Activated CD4-positive, CD25-positive, alpha-beta regulatory T cell treated with anti-CD3 and anti-CD28 coated beads, Interleukin-2, amount 50 U/mL, for 24 hours (primary cell): Measurements from ENCODE around the gene C18orf63.

ENCODE experiments used
- ATAC-seq, 2 donors: fragments of 150-1000 bp; cut with Tn5 transposase; one replicate each; pipeline ENCODE4 v1.10.0; 2021; ENCODE audit warnings: mild to moderate bottlenecking in 1 of 2, moderate library complexity in 1 of 2

Gene C18orf63

DNA sequence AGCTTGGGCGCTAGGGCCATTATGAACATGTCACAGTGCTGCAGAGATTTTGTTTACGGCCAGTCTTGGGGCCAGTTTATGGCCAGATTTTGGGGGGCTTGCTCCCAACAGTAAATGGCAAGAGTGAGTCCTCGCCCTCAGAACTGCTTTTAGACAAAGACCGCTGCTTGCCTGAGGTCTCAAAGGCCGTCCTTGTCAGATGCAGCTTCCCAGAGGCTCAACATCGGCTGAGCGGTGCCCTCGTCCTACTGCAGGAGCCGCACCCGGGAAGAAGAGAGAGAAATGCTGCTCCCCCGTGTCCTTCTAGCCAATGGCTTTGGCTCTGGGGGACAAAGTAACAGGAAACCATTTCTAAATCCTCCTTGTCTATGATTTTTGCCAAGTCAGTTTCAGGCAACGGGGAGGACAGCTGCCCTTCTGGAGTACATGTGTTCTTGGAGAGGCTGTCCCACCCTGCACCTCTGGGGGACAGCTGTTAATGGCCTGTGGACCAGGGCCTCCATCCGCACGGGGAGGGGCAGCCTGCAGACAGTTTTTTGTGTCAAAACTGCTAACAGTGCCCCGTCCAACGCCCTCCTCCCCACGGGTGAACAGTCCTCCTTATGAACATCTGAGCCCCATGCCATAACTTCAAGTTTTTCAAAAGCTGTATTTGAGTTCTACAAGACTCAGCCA, 66.1 kb downstream of the C18orf63 start:
- ATAC-seq = no peak

DNA sequence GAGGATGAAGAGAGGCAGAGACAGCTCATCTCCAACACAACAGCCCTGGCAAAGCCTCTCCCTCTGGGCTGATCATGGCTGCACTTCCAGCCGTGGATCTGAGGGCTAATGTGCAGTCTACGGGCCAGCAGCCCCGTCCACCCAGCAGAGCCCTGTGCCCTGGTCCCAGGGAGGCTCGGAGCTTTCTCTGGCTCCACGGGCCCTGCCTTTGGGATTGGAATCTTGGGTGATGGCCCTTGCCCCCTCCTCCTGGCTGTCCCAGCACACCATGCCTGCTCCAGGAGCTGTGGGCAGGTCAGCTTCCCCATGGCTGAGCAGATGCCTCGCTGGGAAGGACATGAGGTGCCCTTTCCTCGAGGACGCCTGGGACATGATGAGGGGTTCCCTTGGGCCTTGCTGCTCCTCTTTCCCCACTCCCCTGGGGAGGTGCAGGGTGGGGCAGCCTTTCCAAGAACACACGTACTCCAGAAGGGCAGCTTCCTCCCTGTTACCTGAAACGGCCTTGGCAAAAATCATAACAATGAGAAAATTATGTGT, 66.9 kb downstream of the C18orf63 start:
- ATAC-seq = no peak

DNA sequence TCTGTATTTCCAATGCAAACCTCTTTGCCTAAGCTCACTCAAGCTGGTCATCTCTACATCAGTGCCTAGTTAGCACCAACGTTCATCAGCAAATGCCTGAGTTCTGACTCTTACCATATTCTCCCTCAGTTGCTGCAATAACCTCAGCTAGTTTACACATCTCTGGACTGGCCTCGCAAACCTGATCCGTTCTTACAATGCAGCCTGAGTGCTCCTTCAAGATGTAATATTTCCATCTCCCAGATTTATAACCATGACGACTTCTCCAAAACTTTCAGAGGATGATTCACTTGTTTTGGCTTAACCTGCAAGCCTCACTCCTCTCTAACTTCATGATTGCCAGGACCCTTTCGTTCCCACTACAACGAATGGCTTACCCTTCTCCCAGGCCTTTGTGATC, 71.7 kb downstream of the C18orf63 start:
- no peak for ATAC-seq

DNA sequence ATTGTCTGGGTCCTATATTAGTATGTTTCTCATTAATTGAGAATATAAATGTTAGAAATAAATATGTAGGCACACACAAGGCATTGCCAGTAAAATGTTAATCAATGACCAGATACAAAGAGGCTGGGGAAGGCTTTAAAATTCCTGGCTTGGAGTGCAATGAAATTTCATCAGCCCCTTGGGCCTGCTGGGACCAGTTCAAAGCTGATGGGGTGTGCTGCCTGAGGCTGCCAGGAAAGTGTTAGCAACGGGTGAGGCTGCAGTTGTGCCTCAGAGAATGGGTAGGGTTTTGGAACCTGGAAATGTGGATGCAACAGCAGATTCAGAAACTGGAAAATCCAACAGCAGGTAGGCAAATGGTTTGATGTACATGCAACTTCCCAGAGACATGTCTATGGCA, 72.6 kb downstream of the C18orf63 start:
- no peak for ATAC-seq

DNA sequence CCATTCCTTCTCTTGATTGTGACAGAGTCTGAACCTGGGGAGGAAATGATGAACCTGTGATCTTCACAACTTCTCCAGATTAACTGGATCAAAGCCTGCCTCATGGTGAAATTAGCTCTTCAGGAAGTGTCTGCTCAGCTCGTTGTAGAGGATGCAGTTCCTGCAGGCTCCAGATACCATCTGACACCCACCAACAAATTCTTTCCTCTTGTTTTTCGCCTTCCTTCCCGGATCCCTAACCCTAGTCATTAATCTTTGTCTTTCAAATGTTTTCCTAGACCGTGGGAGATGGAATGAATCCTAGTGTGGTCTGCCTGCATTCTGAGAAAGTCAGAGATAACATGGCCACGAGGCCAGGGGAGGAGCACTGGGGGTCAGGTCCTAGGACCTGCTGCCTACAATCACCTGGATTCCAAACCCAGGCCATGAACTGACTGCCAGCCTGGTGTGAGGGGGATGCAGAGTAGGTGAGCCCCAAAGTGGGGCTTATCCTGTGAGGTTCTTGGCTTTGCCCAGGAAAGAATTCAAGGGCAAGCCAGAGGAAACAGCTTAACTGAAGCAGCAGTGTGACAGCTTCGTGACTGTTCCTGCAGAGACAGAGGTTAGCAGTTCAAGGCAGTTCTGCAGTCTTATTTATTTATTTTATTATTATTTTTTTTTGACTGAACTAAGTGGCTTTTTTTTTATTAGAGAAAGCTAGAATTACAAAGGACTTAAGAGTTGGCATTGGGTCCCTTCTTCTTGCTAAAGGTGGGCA, 73.7 kb downstream of the C18orf63 start:
- ATAC-seq = no peak

DNA sequence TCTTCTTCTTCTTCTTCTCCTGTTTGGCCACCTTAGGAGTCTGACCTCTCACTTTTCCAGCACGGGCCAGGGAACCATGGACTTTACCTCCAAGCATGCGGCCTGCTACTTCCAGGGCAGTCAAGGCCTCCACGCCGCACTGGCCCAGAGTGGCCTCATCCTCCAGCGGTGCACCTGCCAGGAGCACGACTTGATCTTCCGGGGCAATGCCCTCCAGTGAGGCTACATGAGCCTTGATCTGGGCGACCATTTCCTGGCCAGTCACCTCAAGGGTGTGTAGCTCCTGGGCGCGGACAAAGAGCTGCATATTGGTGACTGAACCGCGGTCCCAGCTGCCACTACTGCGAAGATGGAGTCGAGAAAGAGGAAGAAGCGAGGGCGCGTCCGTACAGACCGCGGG, 74.4 kb downstream of the C18orf63 start:
- no peak for ATAC-seq

DNA sequence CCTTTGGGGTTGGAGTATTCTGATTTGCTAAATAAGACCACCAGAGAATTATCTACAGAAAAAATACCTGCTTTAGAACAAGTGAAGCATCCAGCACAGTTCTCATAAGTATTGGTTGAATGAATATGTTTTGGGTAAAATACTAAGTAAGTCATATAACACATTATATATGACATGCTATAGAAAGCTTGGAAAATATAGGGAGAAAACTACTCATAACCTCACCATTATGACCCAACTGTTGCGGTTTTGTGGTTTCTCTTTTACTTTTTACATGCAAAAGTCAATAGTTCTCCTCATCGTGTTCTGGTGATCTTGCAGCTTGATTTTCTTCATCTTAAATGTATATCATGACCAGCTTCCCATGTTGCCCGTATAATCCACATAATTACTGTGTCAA, 75.3 kb downstream of the C18orf63 start:
- no peak for ATAC-seq

DNA sequence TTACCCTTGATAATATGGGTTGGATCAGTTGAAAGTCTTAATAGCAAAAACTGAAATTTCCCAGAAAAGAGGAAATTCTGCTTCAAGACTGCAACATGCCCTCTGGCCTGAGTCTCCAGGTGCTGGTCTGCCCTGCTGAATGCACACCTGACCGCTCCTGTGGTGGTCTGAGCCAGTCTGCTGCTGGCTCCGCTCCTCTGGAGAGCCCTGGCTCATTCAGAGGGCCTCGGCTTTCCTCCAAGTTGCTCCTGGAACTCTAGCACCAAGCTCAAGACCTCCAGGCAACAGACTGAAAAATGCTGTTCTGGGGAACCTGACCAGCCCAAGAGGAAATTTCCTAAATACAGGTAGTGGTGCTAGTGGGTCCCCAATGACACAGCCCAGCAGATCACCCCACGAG, 76.7 kb downstream of the C18orf63 start:
- ATAC-seq = no peak

DNA sequence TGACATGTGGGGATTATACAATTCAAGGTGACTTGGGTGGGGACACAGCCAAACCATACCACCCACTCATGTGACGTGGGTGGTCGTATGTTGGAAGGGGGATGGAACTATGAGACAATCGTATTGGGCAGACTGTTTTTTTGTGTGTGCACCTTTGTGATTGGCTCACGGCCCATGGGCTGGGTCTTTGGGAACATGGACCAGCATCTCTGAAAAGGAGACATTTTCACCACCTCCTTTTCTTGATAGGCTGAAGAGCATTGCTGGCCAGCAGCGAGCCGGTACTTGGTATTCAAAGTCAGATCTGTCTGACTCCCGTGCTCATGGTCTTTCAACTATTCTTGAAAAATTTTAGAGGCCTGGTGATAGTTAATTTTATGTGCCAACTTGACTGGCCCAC, 79.4 kb downstream of the C18orf63 start:
- ATAC-seq = no peak

DNA sequence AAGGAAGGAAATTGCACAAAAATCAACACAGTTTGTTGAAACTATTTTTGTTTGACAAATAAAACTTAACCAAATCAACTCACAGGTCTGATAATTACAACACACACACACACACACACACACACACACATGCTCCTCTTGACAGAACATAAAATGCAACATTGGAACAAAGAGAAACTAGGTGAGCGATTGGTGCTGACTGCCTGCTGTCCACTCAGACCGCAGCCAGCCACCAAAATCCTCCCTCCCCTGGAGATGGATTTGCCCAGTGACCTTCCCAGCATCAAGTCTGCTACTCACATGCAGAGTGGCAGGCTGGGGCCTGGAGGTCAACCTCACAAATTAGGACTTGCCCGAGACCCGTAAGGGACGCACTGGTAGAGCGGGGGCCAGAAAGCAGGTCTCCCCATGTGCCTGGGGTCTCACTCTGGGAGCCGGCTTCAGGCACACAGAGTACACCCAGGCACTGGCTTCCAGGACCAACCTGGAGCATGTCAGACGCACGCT, 80.1 kb downstream of the C18orf63 start:
- no peak for ATAC-seq

DNA sequence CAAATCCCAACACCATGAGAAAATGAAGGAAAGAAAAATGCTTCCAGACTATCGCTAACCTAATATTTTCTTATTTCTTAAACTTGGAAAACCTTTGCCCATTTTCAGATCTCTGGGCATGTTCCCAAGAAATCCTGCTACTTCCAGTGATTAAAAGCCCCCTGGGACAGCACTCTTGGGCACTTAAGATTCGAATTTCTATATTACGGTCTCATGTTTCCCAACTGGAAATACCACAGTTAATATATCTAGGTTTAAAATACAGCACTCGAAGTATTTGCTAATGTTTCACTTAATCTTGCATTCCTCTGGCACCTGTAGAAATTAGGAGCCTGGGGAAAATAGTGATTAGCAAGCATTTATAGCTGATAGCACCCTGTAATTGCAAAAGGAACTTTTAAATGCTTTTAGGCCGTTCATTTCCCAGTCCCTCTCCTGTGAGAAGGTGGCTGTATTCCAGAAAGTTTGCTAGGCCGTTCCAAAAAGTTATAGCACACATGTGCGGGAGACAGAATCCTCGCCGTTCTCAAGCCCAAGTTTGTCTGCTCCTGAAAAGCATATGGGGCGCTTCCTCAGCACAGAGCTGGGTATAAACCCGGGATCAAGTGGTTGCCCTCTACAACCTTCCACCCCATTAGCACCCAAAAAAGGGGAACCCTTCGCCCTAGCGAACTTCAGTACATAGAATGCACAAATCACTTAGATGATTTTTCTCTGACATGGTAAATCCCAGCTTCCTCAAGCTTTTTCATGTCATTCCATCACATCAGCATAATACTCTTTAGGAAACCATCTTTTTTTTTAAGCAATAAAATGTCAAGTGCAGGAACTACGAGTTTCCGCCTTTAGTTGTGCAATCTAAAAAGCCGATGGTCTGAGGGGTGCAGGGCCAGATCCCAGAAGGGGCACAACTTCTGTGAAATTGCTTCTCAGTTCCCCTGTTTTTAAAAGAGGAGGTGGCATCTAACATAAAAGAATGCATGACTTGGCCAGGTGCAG, 80.8 kb downstream of the C18orf63 start:
- ATAC-seq = no peak

DNA sequence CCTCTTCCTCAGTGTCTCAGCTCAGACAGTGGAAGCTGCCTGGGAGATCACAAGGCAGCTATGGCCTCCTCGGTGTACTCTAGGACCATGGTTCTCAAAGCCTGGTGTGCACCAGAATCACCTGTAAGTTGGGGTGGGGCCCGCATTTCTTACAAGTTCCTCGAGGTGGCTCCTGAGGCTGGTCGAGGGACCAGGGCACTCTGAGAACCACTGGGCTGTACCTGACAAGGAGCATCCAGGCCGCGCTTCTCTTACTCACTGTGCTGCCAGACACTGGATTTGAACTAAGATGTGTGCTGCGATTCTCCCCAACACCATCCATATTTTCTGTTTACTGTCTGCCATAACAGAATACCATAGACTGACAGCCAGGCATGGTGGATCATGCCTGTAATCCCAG, 81.9 kb downstream of the C18orf63 start:
- ATAC-seq = no peak

DNA sequence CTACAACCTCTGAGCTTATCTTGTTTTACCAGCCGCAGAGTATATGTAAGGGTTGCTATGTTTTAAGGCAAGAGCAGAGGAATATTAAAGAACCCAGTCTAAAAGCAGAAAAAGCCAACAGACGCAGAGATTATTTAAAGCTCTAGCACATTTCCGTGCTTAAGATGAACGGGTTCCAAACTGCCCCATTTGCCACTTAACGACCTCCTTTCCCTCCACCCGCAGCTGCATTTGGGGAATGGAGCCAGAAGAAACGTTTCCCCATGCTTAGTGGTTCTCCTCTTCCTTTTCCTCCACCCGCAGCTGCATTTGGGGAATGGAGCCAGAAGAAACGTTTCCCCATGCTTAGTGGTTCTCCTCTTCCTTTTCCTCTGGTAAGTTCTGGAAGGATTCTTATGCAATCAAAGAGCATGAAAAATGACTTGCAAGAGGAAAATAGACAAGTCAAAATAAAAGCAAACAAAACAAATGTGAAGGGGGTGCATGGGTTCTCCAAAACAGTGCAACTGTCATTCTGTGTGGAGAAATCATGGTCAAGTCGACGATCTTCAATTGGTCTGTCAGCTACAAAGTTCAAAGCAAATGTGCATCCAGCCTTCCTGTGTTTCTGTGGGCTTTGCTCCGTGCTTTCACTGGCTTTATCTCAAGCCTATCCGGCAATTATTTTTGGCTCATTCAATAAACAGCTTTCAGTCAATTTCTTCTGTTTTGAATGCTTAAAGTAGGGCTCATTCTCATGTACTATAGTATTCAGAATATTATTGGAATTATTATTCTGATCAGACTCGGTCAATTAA, 83.7 kb downstream of the C18orf63 start:
- ATAC-seq = no peak

DNA sequence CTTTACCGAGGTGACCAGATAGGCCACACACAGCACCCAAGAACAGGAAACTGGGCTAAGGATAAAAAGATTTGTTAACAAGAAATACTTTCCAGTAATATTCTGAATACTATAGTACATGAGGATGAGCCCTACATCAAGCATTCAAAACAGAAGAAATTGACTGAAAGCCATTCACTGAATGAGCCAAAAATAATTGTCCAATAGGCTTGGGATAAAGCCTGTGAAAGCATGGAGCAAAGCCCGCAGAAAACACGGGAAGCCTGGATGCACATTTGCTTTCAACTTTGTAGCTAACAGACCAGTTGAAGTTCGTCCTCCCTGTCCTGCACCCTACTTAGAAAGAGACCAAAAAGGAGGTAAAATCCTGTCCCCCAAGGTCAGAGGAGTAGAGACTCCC, 85.2 kb downstream of the C18orf63 start:
- no peak for ATAC-seq

DNA sequence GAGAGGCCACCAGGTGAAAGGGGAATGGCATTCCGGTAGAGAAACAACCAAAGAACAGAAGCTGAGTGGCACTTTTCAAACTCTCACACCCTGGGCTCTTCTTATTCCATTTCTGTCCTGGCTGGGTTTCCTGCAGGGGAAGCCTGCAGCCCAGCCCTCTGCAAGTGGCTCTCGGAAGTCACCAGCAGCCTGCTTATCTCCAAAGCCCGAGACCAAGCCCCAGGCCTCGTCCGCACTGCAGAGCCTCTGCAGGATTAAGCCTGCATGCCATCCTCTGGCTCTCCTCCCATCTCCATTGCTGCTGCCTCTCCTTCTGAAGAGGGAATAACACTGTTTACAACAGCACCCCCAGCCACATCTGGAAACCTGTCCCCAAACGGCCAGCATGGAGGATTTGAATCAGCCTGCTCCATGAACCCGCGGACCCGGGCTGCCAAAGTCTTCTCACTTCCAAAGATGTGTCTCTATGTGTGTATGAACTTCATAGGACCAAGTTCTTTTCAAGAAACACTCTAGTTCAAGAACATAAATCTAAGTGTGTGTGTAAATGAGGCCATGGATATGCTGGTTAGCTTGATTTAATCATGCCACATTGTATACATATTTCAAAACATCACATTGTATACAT, 87.3 kb downstream of the C18orf63 start:
- no peak for ATAC-seq

DNA sequence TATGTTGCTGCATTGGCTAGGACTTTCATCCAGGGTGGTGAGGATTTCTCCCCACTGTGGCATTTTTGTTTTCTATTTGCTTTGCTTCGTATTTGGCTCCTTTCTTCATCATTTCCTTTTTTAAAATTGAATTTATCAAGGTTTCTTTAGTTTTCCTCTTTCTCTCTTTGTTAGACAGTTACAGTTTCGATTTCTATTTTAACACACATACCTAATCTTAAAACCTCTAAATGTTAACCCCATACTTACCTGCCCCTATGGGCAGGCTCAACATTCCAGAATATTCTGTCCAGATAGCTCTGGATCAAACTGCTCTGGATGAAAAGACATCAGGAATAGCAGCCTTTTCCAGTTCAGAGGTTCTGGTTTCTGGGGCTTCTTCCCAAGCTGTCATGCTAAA, 92.2 kb downstream of the C18orf63 start:
- no peak for ATAC-seq
